Measurements from ENCODE around the gene HOXC10.

Gene HOXC10

GRCh38 chr12:54009171-54010052, 24.5 kb downstream of the HOXC10 start:
- H3K27me3 Mint-ChIP-seq (ENCODE audit: low read depth) = peaks cover 50% of the 10 kb centered on the region
- peaks cover 82% of the 10 kb centered on the region for H3K4me1 Mint-ChIP-seq
- no peaks in the 10 kb centered on the region for H3K9me3 Mint-ChIP-seq
- TF ChIP-seq, protein P1, sequence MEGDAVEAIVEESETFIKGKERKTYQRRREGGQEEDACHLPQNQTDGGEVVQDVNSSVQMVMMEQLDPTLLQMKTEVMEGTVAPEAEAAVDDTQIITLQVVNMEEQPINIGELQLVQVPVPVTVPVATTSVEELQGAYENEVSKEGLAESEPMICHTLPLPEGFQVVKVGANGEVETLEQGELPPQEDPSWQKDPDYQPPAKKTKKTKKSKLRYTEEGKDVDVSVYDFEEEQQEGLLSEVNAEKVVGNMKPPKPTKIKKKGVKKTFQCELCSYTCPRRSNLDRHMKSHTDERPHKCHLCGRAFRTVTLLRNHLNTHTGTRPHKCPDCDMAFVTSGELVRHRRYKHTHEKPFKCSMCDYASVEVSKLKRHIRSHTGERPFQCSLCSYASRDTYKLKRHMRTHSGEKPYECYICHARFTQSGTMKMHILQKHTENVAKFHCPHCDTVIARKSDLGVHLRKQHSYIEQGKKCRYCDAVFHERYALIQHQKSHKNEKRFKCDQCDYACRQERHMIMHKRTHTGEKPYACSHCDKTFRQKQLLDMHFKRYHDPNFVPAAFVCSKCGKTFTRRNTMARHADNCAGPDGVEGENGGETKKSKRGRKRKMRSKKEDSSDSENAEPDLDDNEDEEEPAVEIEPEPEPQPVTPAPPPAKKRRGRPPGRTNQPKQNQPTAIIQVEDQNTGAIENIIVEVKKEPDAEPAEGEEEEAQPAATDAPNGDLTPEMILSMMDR (IDR thresholded peaks at IDR 0.05; ENCODE audit: unreplicated experiment in 3 of 3) = no peak
- H3K4me3 Mint-ChIP-seq = peak overlapping the region; percentile 78 to 97 (median 83)
- peaks cover 7% of the 10 kb centered on the region for H3K36me3 Mint-ChIP-seq (ENCODE audit: low read depth)
- peak overlapping the region; percentile 95 to 97 (median 95) for H3K27ac Mint-ChIP-seq

DNA sequence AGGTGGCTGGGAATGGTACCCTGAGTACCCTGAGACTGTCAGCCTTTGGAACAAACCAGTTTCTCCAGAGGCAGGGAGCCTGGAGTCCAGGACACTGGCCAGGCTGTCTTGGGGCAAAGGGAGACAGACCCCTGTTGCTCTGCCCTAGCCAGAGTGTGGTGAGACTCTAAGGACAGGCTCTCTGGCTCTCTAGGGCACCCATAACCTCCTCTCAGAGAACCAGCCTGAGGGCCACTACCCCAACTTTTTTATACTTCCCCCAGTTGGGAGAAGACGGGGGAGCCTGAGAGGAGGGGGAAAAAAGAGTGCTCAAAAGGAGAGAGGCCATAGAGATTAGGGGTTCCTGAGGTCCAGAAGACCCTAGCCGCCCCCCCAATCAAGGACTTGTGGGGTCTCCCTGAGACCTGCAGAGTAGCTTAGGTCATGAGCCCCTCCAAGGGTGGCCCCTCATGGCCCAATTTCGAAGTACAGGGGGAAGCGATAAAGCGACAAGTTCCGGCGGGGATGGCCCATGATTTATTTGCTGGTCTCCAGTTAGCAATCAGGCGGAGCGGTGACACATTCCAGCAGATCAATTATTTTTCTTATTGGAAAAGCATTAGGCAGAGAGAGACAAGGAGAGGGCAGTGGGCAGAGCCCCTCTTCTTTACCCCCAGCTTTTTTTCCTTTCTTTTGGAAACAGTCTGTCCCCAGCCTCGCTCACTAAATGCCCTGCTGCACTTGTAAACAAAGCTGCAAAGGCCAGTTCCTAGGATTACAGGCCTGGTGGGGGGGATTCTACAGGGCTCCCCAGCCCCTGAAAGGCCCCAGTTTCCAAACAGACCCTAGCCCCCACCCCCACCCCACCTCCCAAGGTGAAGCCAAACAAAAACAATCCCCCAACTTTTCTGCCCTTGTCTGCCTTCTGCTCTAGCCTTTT, 25.4 kb downstream of the HOXC10 start:
- H3K4me3 Mint-ChIP-seq = peak overlapping the region; percentile 78 to 97 (median 83)
- peak overlapping the region; percentile 95 to 97 (median 95) for H3K27ac Mint-ChIP-seq
- peaks cover 5% of the 10 kb centered on the region for H3K36me3 Mint-ChIP-seq (ENCODE audit: low read depth)
- peaks cover 56% of the 10 kb centered on the region for H3K27me3 Mint-ChIP-seq (ENCODE audit: low read depth)
- H3K9me3 Mint-ChIP-seq = no peaks in the 10 kb centered on the region
- TF ChIP-seq, protein P1 (IDR thresholded peaks at IDR 0.05; ENCODE audit: unreplicated experiment in 3 of 3) = no peak
- H3K4me1 Mint-ChIP-seq = peaks cover 82% of the 10 kb centered on the region

DNA sequence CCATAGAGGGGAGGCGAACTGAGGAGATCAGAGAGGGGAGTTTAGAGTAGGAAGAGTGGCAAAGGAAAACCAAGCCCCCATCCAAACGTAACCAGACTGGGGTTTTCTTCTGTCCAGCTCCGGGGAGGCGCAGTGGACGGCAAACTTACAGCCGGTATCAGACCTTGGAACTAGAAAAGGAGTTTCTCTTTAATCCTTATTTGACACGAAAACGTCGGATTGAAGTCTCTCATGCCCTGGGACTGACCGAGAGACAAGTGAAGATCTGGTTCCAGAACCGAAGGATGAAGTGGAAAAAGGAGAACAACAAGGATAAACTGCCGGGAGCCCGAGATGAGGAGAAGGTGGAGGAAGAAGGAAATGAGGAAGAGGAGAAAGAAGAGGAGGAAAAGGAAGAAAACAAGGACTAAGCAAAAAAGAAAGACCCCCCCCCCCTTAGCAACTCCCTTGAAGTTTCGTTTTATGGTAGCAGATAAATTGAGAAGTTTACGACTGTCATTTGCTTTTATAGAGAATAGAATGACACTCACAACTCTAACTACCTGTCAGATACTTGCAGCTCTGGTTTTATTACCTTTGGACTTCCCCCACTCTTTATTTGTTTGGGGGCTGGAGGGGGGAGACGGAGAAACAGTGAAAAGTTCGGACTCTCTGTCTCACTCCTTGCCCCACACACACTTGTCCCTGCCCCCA, 26.2 kb downstream of the HOXC10 start:
- Mint-ChIP-seq H3K4me3 (peak overlapping the region; percentile 78 to 97 (median 83)), H3K9me3 (no peaks in the 10 kb centered on the region), H3K27ac (peak overlapping the region; percentile 93 to 97 (median 95)), H3K27me3 (ENCODE audit: low read depth) (peaks cover 50% of the 10 kb centered on the region), H3K36me3 (ENCODE audit: low read depth) (peaks cover 3% of the 10 kb centered on the region), H3K4me1 (peaks cover 82% of the 10 kb centered on the region)
- TF ChIP-seq, protein P1 (IDR thresholded peaks at IDR 0.05; ENCODE audit: unreplicated experiment in 3 of 3) = no peak

GRCh38 chr12:54011665-54012532, 27.0 kb downstream of the HOXC10 start:
- no peaks in the 10 kb centered on the region for H3K36me3 Mint-ChIP-seq (ENCODE audit: low read depth)
- H3K4me1 Mint-ChIP-seq = peaks cover 81% of the 10 kb centered on the region
- H3K9me3 Mint-ChIP-seq = no peaks in the 10 kb centered on the region
- H3K27me3 Mint-ChIP-seq (ENCODE audit: low read depth) = peaks cover 43% of the 10 kb centered on the region
- TF ChIP-seq, protein P1 (IDR thresholded peaks at IDR 0.05; ENCODE audit: unreplicated experiment in 3 of 3) = no peak
- peak overlapping the region; percentile 78 to 97 (median 83) for H3K4me3 Mint-ChIP-seq
- H3K27ac Mint-ChIP-seq = peak overlapping the region; percentile 93 to 97 (median 95)

Data from nephron (organoid).